Stomach (tissue), 9 donors: Measurements from ENCODE around the gene MRPS21. TPM values are rescaled to one million over a fixed set of nuclear protein-coding genes. Genes with fewer than 3 reads are reported as not detected.

ENCODE experiments used
- DNase-seq, 2 donors: peaks; one replicate each; pipeline versions ENCODE4 v3.0.0 to v3.0.0-alpha.2; 2013 to 2019
- H3K27ac ChIP-seq, 5 donors: fragments of 200-600 bp in 4 of 5; sonication (generic) in 4 of 5; one replicate each; pipeline ENCODE4 v1.5.1; 2013 to 2019; ENCODE audit warnings: mild to moderate bottlenecking in 1 of 5, moderate library complexity in 1 of 5
- H3K27me3 ChIP-seq, 3 donors: fragments of 200-600 bp; sonication (generic); one replicate each; pipeline ENCODE4 v1.5.1; 2017 to 2019; ENCODE audit warnings: mixed run types in 1 of 3
- H3K36me3 ChIP-seq, 4 donors: fragments of 200-600 bp; sonication (generic); 1 replicate in 3 of 4; 2 replicates in 1 of 4; pipeline ENCODE4 v1.5.1; 2016 to 2019
- H3K4me1 ChIP-seq, 4 donors: fragments of 200-600 bp; sonication (generic); one replicate each; pipeline ENCODE4 v1.5.1; 2016 to 2019
- H3K4me3 ChIP-seq, 4 donors: fragments of 200-600 bp; sonication (generic) in 3 of 4; one replicate each; pipeline ENCODE4 v1.5.1; 2016 to 2019; ENCODE audit warnings: mild to moderate bottlenecking in 1 of 4
- H3K9me3 ChIP-seq, 4 donors: fragments of 200-600 bp; sonication (generic); one replicate each; pipeline ENCODE4 v1.5.1; 2016 to 2019
- EP300 ChIP-seq: sonication (generic); formaldehyde crosslinking; IDR thresholded peaks from one replicate; pipeline ENCODE4 v1.6.1; 2017; ENCODE audit warnings: antibody characterized with exemption
- POLR2A ChIP-seq, 4 donors: fragments of 450-650 bp; IDR thresholded peaks; one replicate each; pipeline ENCODE4 v1.6.1; 2016; ENCODE audit warnings: antibody characterized with exemption in 4 of 4, control low read depth in 2 of 4, mild to moderate bottlenecking in 1 of 4, moderate library complexity in 1 of 4
- POLR2AphosphoS5 ChIP-seq, 3 donors: sonication (generic); formaldehyde crosslinking; IDR thresholded peaks; one replicate each; pipeline ENCODE4 v1.6.1; 2016; ENCODE audit warnings: antibody characterized with exemption in 3 of 3
- WGBS, 5 donors: extraction: QIAGEN DNeasy Blood & Tissue Kit in 3 of 5; methylation state at CpG; one replicate each; pipeline versions ENCODE4 v1.1.5 to v1.1.7; 2013 to 2018; 5-methylcytosine and 5-hydroxymethylcytosine counted together
- intact Hi-C: fragments of 100-400 bp; cut with DNase I; formaldehyde crosslinking; loops from one replicate; pipeline ENCODE4 v1.15.1; 2023; ENCODE audit warnings: low total_unique reads
- polyA plus RNA-seq, 3 donors: library from polyadenylated mRNA; stranded (reverse); fragments of 200-250 nt; gene quantifications; one replicate each; pipeline ENCODE4 v1.2.3, GENCODE V29; 2013
- total RNA-seq, 5 donors: library from RNA; depleted of rRNA; stranded (reverse); fragments of >200 nt; gene quantifications; one replicate each; pipeline versions ENCODE4 v1.1.0 to v1.2.3, GENCODE V29; 2014 to 2016
- TF ChIP-seq, protein P1 (sequence below), 7 experiments: fragments of 450-650 bp in 4 of 7; fragments of 200-600 bp in 3 of 7; sonication (generic) in 3 of 7; IDR thresholded peaks; one replicate each; pipeline ENCODE4 v1.5.1; 2016 to 2019; ENCODE audit warnings: antibody characterized with exemption in 7 of 7, control low read depth in 2 of 7, mild to moderate bottlenecking in 1 of 7
- donor health status: healthy with polysubstance abuse.
- donor health status: Bipolar disorder and iron deficiency.
- donor health status: healthy.

MRPS21 gene
- total and polyA plus RNA-seq, 8 donors: 2.0 to 130 (median 88.8) TPM

DNA sequence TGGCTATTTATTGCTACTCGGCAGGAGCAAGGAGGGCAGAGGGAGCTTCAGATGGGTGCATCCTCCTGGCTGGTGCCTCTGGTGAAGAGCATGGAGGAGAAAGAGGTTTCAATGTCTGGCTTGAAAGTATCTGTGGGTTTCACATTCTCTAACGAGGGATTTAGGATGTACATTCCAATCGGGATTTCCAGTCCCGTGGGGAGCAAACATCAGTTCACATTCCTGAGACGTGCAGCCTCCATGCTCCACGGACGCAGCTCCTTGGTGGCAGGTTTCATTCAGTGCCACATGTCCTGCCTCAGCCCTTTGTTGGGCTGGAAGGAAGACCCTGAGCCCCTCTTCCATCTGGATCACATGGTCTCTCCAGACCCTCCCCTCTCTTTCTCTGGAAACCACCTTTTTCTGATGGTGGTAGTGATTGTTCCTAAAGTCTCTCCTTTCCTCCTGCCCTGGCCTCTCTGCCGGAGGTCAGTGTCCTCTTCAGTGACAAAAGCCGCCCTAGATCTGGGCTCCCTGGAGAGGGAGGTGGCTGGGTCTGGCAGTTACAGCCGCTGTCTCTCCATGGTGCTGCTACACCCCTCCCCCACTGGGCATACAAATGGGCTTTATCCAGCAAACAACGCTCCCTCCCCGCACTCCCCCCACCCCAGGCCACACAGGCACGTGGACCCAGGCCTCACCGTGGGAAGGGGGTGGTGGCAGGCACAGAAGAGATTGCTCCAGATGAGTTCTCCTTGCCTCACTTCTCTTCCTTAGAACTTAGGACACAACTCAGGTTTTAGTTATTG, 36.9 kb upstream of the MRPS21 start:
- intact Hi-C loops: no loop called here
- 27 to 35% (median 29%) methylated on average over 14 of the region's 14 CpGs for WGBS, 5 donors
- Histone ChIP-seq H3K27ac (peak overlapping the region in 3 of 5 donors; percentile 16 to 77 (median 42)), H3K4me1 (peaks cover 22 to 55% (median 48%) of the 10 kb centered on the region in 4 donors), H3K9me3 (no peaks in the 10 kb centered on the region), H3K27me3 (peaks cover 0 to 23% (median 0%) of the 10 kb centered on the region in 3 donors), H3K36me3 (no peaks in the 10 kb centered on the region), H3K4me3 (peak overlapping the region in 1 of 4 donors; percentile 34)
- TF ChIP-seq POLR2AphosphoS5 (IDR thresholded peaks at IDR 0.05): no peak
- TF ChIP-seq POLR2A (IDR thresholded peaks at IDR 0.05): no peak
- no peak for TF ChIP-seq EP300
- TF ChIP-seq, protein P1, sequence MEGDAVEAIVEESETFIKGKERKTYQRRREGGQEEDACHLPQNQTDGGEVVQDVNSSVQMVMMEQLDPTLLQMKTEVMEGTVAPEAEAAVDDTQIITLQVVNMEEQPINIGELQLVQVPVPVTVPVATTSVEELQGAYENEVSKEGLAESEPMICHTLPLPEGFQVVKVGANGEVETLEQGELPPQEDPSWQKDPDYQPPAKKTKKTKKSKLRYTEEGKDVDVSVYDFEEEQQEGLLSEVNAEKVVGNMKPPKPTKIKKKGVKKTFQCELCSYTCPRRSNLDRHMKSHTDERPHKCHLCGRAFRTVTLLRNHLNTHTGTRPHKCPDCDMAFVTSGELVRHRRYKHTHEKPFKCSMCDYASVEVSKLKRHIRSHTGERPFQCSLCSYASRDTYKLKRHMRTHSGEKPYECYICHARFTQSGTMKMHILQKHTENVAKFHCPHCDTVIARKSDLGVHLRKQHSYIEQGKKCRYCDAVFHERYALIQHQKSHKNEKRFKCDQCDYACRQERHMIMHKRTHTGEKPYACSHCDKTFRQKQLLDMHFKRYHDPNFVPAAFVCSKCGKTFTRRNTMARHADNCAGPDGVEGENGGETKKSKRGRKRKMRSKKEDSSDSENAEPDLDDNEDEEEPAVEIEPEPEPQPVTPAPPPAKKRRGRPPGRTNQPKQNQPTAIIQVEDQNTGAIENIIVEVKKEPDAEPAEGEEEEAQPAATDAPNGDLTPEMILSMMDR (IDR thresholded peaks at IDR 0.05): no peak
- DNase-seq: peak in 1 of 2 donors; percentile 59

DNA sequence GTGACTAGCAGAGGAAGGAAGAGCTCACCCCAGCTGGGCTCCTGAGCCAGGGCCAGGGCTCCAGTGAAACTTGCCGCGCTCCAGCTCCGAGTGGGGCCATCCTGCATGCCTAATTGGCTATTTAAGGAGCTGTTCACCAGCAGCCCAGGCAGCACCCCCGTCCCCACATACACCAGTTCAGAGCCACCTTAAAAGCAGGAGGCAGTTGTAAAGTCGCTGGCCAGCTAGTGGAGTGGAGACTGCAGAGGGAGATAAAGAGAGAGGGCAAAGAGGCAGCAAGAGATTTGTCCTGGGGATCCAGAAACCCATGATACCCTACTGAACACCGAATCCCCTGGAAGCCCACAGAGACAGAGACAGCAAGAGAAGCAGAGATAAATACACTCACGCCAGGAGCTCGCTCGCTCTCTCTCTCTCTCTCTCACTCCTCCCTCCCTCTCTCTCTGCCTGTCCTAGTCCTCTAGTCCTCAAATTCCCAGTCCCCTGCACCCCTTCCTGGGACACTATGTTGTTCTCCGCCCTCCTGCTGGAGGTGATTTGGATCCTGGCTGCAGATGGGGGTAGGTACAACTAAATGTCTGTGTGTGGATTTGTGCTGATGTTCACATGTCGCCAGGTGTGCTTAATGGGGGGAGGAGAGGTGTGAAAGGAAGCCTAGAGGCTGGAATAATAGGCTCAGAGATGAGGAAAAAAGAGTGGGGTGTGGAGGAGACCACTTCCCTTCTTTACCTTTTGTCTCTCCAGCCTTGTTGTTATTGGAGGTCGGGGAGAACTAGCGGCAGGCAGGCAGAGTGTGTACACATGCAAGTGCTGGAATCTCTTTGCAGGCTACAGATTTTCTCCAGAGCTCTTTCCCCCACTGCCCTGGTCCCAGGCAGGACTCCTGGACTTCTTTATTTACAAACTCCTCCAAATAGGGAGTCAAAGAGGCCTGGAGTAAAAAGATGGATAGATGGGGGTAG, 35.8 kb upstream of the MRPS21 start, which contains the start of gene CA14:
TSS of gene CA14 (plus strand) at position 151 of the 962 bp plus-strand sequence. CDS start at position 506, 355 bp downstream.
- Histone ChIP-seq H3K9me3 (no peaks in the 10 kb centered on the region), H3K4me1 (peaks cover 22 to 61% (median 53%) of the 10 kb centered on the region in 4 donors), H3K36me3 (no peaks in the 10 kb centered on the region), H3K27me3 (peaks cover 0 to 23% (median 0%) of the 10 kb centered on the region in 3 donors), H3K4me3 (peak within 1 kb of the TSS in 1 of 4 donors; percentile 12), H3K27ac (peak within 1 kb of the TSS in 2 of 5 donors; percentile 71 to 77)
- intact Hi-C loops: no loop called here
- WGBS, 5 donors: 25 to 45% (median 32%) methylated on average over 12 to 13 of the region's 13 CpGs
- no peak for TF ChIP-seq POLR2A (IDR thresholded peaks at IDR 0.05)
- TF ChIP-seq POLR2AphosphoS5 (IDR thresholded peaks at IDR 0.05): no peak
- TF ChIP-seq EP300: no peak
- TF ChIP-seq, protein P1 (IDR thresholded peaks at IDR 0.05): no peak
- DNase-seq: no peak

DNA sequence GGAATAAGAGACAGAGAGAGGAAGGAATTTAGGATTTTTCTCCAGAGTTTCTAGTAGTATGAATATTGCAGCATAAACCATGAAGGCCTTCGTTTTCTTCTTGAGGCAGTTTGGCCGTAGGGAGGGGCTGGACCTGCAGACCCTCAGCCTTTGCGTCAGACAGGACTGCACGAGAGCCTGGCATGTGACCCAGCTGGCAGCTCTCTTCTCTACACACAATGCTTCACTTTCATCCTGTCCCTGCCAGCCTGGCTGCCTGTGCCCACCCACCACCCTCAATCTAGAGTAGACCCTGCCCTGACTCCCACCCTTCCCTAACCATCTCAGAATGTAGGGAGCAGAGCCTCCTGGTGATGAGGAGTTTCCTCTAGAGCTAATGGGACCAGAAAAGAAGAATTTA, 34.4 kb upstream of the MRPS21 start:
- intact Hi-C loops: no loop called here
- DNase-seq: peak in 1 of 2 donors; percentile 70
- Histone ChIP-seq H3K4me3 (no peak overlapping the region), H3K27me3 (peaks cover 0 to 23% (median 0%) of the 10 kb centered on the region in 3 donors), H3K27ac (peak overlapping the region in 3 of 5 donors; percentile 68 to 77 (median 71)), H3K36me3 (peaks cover 0 to 4% (median 3%) of the 10 kb centered on the region in 4 donors), H3K9me3 (no peaks in the 10 kb centered on the region), H3K4me1 (peaks cover 22 to 68% (median 53%) of the 10 kb centered on the region in 4 donors)
- WGBS, 5 donors: 29 to 44% (median 36%) methylated on average over 4 of the region's 4 CpGs
- no peak for TF ChIP-seq POLR2AphosphoS5 (IDR thresholded peaks at IDR 0.05)
- no peak for TF ChIP-seq POLR2A (IDR thresholded peaks at IDR 0.05)

DNA sequence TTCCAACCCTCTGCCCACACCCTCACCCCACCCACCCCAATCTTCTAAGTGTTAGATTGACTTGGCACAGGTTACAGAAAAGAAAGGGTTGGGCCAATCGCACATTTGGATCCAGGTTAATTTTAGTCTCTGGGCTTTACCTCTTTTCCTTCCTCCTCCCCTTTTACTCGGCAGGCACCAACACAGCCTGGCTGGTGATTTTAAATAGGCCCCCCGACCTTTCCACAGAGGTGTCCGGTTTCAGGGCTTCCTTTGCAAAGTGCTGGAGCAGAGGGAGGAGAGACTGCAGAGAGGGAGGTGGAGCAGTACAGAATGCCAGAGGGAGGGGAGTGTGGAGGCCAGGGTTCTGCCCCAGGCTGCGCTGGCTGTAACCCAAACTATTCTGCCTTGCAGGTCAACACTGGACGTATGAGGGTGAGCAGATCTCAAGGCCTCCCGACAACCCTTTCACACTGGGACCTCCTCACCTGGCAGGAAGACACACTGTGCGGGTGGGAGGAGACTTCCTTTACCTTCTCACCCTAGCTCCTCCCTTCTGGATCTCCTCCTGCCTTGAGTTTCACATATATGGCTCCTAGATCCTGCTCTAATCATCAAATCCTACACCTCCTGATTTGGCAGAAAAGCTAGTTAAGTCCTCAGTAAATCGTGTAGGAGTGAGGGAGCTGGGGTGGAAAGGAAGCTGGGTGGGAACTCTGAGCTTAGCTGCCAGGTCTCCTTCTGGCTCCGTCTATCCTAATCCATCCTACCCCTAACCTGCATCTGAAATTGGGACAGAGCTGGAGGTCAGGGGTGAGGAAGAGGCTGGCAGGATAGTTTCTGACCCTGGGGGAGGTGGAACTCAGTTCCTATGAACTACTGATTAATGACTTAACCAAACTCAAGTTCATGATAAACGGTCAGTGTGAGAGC, 33.6 kb upstream of the MRPS21 start:
- peak in 2 of 3 donors; percentile 17 to 35 for TF ChIP-seq POLR2AphosphoS5 (IDR thresholded peaks at IDR 0.05)
- TF ChIP-seq, protein P1 (IDR thresholded peaks at IDR 0.05): no peak
- intact Hi-C loops: no loop called here
- H3K4me1 ChIP-seq: peaks cover 22 to 68% (median 53%) of the 10 kb centered on the region in 4 donors
- H3K27ac ChIP-seq: peak overlapping the region; percentile 39 to 77 (median 68)
- H3K36me3 ChIP-seq: peaks cover 7 to 12% (median 11%) of the 10 kb centered on the region in 4 donors
- DNase-seq: peak; percentile 78 to 83
- H3K9me3 ChIP-seq: no peaks in the 10 kb centered on the region
- 10 to 21% (median 12%) methylated on average over 11 of the region's 11 CpGs for WGBS, 5 donors
- H3K4me3 ChIP-seq: peak overlapping the region in 2 of 4 donors; percentile 3 to 16
- H3K27me3 ChIP-seq: peaks cover 0 to 23% (median 0%) of the 10 kb centered on the region in 3 donors
